Gastrocnemius medialis (tissue), 4 donors: Measurements from ENCODE around the gene COL19A1.

Experiments
- CTCF ChIP-seq, 5 experiments: fragments of 450-650 bp in 3 of 5; fragments of 200-600 bp in 2 of 5; sonication (generic) in 2 of 5; IDR thresholded peaks in 4 of 5; conservative IDR thresholded peaks in 1 of 5; 1 replicate in 4 of 5; 2 replicates in 1 of 5; pipeline ENCODE4 v1.5.1; 2016 to 2019; ENCODE audit warnings: antibody characterized with exemption in 5 of 5, mild to moderate bottlenecking in 3 of 5, moderate library complexity in 3 of 5
- POLR2A ChIP-seq, 2 donors: fragments of 450-650 bp; IDR thresholded peaks; one replicate each; pipeline ENCODE4 v1.6.1; 2017; ENCODE audit warnings: antibody characterized with exemption in 2 of 2, mild to moderate bottlenecking in 2 of 2, moderate library complexity in 2 of 2

- TF ChIP-seq CTCF (IDR thresholded peaks at IDR 0.05 in 4 of 5, conservative IDR thresholded peaks at IDR 0.05 in 1 of 5) (no peak), POLR2A (IDR thresholded peaks at IDR 0.05) (no peak)
Observed at GRCh38 chr6:70180183-70180900, 314.0 kb downstream of the COL19A1 start.
